ENCODE results near the gene TEX26.

The TEX26 gene

GRCh38 chr13:30900952-30901749 lies 31.3 kb upstream of the TEX26 start:
- H3K9me3 ChIP-seq (ENCODE audit: severe bottlenecking) = no peaks in the 10 kb centered on the region
- ATAC-seq (ENCODE audit: low read depth) = no peak

GRCh38 chr13:30904043-30904442 lies 28.4 kb upstream of the TEX26 start:
- no peak for ATAC-seq (ENCODE audit: low read depth)
- Histone ChIP-seq H3K4me1 (ENCODE audit: insufficient read depth, poor library complexity, severe bottlenecking) (no peaks in the 10 kb centered on the region), H3K36me3 (ENCODE audit: low read depth) (no peaks in the 10 kb centered on the region), H3K4me3 (ENCODE audit: severe bottlenecking) (no peak overlapping the region), H3K27me3 (ENCODE audit: insufficient read depth, poor library complexity, severe bottlenecking) (no peaks in the 10 kb centered on the region), H3K9me3 (ENCODE audit: severe bottlenecking) (no peaks in the 10 kb centered on the region), H3K27ac (ENCODE audit: poor library complexity, severe bottlenecking) (no peak overlapping the region)
- no peak for DNase-seq (ENCODE audit: low spot score)
- TF ChIP-seq, protein P1, sequence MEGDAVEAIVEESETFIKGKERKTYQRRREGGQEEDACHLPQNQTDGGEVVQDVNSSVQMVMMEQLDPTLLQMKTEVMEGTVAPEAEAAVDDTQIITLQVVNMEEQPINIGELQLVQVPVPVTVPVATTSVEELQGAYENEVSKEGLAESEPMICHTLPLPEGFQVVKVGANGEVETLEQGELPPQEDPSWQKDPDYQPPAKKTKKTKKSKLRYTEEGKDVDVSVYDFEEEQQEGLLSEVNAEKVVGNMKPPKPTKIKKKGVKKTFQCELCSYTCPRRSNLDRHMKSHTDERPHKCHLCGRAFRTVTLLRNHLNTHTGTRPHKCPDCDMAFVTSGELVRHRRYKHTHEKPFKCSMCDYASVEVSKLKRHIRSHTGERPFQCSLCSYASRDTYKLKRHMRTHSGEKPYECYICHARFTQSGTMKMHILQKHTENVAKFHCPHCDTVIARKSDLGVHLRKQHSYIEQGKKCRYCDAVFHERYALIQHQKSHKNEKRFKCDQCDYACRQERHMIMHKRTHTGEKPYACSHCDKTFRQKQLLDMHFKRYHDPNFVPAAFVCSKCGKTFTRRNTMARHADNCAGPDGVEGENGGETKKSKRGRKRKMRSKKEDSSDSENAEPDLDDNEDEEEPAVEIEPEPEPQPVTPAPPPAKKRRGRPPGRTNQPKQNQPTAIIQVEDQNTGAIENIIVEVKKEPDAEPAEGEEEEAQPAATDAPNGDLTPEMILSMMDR (IDR thresholded peaks at IDR 0.05; ENCODE audit: poor library complexity, severe bottlenecking) = no peak

More at GRCh38 chr13:30900952-30901749, 31.3 kb upstream of the TEX26 start:
- H3K4me3 ChIP-seq (ENCODE audit: severe bottlenecking) = no peak overlapping the region
- TF ChIP-seq, protein P1 (IDR thresholded peaks at IDR 0.05; ENCODE audit: poor library complexity, severe bottlenecking) = no peak
- no peaks in the 10 kb centered on the region for H3K36me3 ChIP-seq (ENCODE audit: low read depth)
- H3K27me3 ChIP-seq (ENCODE audit: insufficient read depth, poor library complexity, severe bottlenecking) = no peaks in the 10 kb centered on the region
- no peak overlapping the region for H3K27ac ChIP-seq (ENCODE audit: poor library complexity, severe bottlenecking)
- DNase-seq (ENCODE audit: low spot score) = no peak
- no peaks in the 10 kb centered on the region for H3K4me1 ChIP-seq (ENCODE audit: insufficient read depth, poor library complexity, severe bottlenecking)

GRCh38 chr13:30905932-30906383 lies 26.5 kb upstream of the TEX26 start, which contains the start of gene MEDAG:
Gene MEDAG (plus strand): TSS chr13:30906271. CDS start chr13:30906516, 245 bp downstream.
- no peaks in the 10 kb centered on the region for H3K9me3 ChIP-seq (ENCODE audit: severe bottlenecking)
- ATAC-seq (ENCODE audit: low read depth) (no peak), DNase-seq (ENCODE audit: low spot score) (no peak)
- H3K4me3 ChIP-seq (ENCODE audit: severe bottlenecking) = no peak within 1 kb of the TSS
- H3K27ac ChIP-seq (ENCODE audit: poor library complexity, severe bottlenecking) = no peak within 1 kb of the TSS
- TF ChIP-seq, protein P1 (IDR thresholded peaks at IDR 0.05; ENCODE audit: poor library complexity, severe bottlenecking) = no peak
- no peaks in the 10 kb centered on the region for H3K36me3 ChIP-seq (ENCODE audit: low read depth)
- no peaks in the 10 kb centered on the region for H3K4me1 ChIP-seq (ENCODE audit: insufficient read depth, poor library complexity, severe bottlenecking)
- H3K27me3 ChIP-seq (ENCODE audit: insufficient read depth, poor library complexity, severe bottlenecking) = no peaks in the 10 kb centered on the region

DNA sequence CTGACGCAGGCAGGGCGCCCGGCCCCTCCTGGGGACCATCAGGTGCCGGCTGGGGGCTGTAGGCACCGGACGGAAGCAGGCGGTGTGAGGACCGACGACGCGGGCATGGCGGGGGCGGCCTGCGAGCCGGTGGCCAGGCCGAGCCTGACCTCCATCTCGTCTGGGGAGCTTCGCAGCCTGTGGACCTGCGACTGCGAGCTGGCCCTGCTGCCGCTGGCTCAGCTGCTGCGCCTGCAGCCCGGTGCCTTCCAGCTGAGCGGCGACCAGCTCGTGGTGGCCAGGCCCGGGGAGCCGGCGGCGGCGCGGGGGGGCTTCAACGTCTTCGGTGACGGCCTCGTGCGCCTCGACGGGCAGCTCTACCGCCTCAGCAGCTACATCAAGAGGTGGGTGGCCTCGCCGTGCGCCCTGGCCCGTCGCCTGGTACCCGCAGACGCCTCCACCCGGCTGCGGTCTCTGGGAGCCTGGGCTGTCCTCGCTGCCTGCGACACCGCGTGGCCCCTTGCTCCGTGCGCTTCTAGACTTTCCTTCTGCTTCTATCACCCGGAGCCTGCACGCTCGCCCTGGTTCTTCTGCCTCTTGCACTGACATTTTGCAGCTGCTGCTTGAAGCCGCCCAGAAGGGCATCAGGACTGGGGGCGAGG lies 25.9 kb upstream of the TEX26 start:
- Histone ChIP-seq H3K9me3 (ENCODE audit: severe bottlenecking) (no peaks in the 10 kb centered on the region), H3K4me3 (ENCODE audit: severe bottlenecking) (no peak overlapping the region), H3K36me3 (ENCODE audit: low read depth) (no peaks in the 10 kb centered on the region), H3K4me1 (ENCODE audit: insufficient read depth, poor library complexity, severe bottlenecking) (no peaks in the 10 kb centered on the region), H3K27ac (ENCODE audit: poor library complexity, severe bottlenecking) (no peak overlapping the region), H3K27me3 (ENCODE audit: insufficient read depth, poor library complexity, severe bottlenecking) (no peaks in the 10 kb centered on the region)
- no peak for DNase-seq (ENCODE audit: low spot score)
- ATAC-seq (ENCODE audit: low read depth) = no peak
- TF ChIP-seq, protein P1 (IDR thresholded peaks at IDR 0.05; ENCODE audit: poor library complexity, severe bottlenecking) = no peak

Measured in RWPE2 (cell line).